Ascending aorta (tissue), 2 donors: ENCODE measurements around the gene DNAJC18. TPM values are rescaled to one million over a fixed set of nuclear protein-coding genes. Genes with fewer than 3 reads are reported as not detected.

ENCODE experiments used
- DNase-seq, 2 donors: peaks; one replicate each; pipeline ENCODE4 v3.0.0-alpha.2; 2019; ENCODE audit warnings: low spot score in 2 of 2
- H3K27ac ChIP-seq, 2 donors: fragments of 200-600 bp; sonication (generic); one replicate each; pipeline ENCODE4 v1.5.1; 2016 to 2017; ENCODE audit warnings: mild to moderate bottlenecking in 1 of 2
- H3K27me3 ChIP-seq: fragments of 200-600 bp; sonication (generic); one replicate; pipeline ENCODE4 v1.5.1; 2017
- H3K36me3 ChIP-seq, 2 donors: fragments of 200-600 bp; sonication (generic); one replicate each; pipeline ENCODE4 v1.5.1; 2016
- H3K4me1 ChIP-seq, 2 donors: fragments of 200-600 bp; sonication (generic); one replicate each; pipeline ENCODE4 v1.5.1; 2016 to 2017; ENCODE audit warnings: mild to moderate bottlenecking in 1 of 2
- H3K4me3 ChIP-seq, 2 donors: fragments of 200-600 bp; sonication (generic); one replicate each; pipeline ENCODE4 v1.5.1; 2016 to 2017; ENCODE audit warnings: mild to moderate bottlenecking in 1 of 2
- H3K9me3 ChIP-seq, 2 donors: fragments of 200-600 bp; sonication (generic); one replicate each; pipeline ENCODE4 v1.5.1; 2016
- intact Hi-C: fragments of 100-400 bp; cut with DNase I; formaldehyde crosslinking; loops from one replicate; pipeline ENCODE4 v1.15.1; 2023
- total RNA-seq: library from RNA; depleted of rRNA; stranded (reverse); fragments of >200 nt; gene quantifications from one replicate; pipeline ENCODE4 v1.1.0, GENCODE V29; 2016
- TF ChIP-seq, protein P1 (sequence below), 3 experiments: fragments of 200-600 bp in 2 of 3; fragments of 450-650 bp in 1 of 3; sonication (generic) in 2 of 3; IDR thresholded peaks; one replicate each; pipeline ENCODE4 v1.5.1; 2016 to 2019; ENCODE audit warnings: antibody characterized with exemption in 3 of 3, mild to moderate bottlenecking in 1 of 3, moderate library complexity in 1 of 3

The DNAJC18 gene
- total RNA-seq, 1 donor from 2014 or later: 8.4 TPM

DNA sequence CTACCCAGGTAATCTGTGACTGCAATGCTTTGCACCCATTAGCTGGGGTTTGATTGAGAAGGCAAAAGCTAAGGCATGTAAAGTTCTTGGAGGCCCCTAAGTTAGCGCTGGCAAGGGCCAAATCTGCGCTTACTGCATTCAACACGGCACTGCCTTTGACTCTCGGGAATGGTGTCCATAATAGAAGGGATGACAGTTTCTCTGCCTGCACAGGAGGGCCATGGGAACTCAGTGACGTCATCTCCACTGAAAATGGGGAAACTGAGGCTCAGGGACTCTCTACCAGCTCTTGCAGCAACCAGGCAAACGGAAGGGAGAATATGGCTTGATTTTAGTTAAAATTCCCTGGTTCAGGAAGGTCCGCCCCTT is 35.9 kb downstream of the DNAJC18 start:
- no peak for DNase-seq
- H3K27ac ChIP-seq: peak overlapping the region; percentile 88 to 90

DNA sequence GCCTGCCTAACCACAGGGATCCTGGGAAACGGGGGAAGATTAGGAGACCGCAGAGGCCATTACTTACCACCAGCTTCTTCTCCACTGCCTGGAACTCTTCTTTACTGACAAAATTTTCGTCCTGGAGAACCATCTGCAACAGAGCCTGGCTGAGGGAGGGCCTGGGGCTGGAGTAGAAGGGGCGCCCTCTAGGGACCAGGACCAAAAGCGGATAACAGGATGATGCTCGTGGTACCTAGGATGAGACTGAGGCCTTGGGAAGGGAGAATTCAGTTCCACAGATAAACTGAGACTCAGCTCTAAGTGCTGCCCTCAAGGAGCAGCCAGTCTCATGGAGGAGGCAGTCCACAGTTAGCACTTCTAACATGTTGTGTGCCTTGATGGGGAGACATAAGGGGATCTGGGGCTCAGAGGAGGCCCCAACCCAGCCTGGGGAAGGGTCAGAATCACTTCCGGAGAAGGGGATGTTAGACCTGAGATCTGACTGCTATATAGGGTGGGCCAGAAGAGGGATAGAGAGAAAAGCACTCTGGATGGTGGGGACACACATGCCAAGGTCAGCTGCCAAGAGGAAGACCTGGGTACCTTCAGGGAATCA is 36.7 kb downstream of the DNAJC18 start:
- Histone ChIP-seq H3K9me3 (no peaks in the 10 kb centered on the region), H3K36me3 (no peaks in the 10 kb centered on the region), H3K4me3 (peak overlapping the region in 1 of 2 donors; percentile 62), H3K27me3 (no peaks in the 10 kb centered on the region), H3K27ac (peak overlapping the region; percentile 88 to 90), H3K4me1 (peaks cover 0 to 10% of the 10 kb centered on the region in 2 donors)
- intact Hi-C loops: loop anchor here (5.0 kb wide), 3 partner anchors 60 to 860 kb away; partner anchors contain the start of genes ETF1, MATR3 and PAIP2
- TF ChIP-seq, protein P1, sequence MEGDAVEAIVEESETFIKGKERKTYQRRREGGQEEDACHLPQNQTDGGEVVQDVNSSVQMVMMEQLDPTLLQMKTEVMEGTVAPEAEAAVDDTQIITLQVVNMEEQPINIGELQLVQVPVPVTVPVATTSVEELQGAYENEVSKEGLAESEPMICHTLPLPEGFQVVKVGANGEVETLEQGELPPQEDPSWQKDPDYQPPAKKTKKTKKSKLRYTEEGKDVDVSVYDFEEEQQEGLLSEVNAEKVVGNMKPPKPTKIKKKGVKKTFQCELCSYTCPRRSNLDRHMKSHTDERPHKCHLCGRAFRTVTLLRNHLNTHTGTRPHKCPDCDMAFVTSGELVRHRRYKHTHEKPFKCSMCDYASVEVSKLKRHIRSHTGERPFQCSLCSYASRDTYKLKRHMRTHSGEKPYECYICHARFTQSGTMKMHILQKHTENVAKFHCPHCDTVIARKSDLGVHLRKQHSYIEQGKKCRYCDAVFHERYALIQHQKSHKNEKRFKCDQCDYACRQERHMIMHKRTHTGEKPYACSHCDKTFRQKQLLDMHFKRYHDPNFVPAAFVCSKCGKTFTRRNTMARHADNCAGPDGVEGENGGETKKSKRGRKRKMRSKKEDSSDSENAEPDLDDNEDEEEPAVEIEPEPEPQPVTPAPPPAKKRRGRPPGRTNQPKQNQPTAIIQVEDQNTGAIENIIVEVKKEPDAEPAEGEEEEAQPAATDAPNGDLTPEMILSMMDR (IDR thresholded peaks at IDR 0.05): no peak
- DNase-seq: no peak

More for the DNA sequence above, 35.9 kb downstream of the DNAJC18 start:
- Histone ChIP-seq H3K4me3 (peak overlapping the region; percentile 61 to 62), H3K36me3 (no peaks in the 10 kb centered on the region), H3K27me3 (no peaks in the 10 kb centered on the region), H3K9me3 (no peaks in the 10 kb centered on the region), H3K4me1 (peaks cover 0 to 10% of the 10 kb centered on the region in 2 donors)
- TF ChIP-seq, protein P1 (IDR thresholded peaks at IDR 0.05): no peak
- intact Hi-C loops: loop anchor here (5.0 kb wide), 3 partner anchors 61 to 861 kb away; partner anchors contain the start of genes ETF1, MATR3 and PAIP2

DNA sequence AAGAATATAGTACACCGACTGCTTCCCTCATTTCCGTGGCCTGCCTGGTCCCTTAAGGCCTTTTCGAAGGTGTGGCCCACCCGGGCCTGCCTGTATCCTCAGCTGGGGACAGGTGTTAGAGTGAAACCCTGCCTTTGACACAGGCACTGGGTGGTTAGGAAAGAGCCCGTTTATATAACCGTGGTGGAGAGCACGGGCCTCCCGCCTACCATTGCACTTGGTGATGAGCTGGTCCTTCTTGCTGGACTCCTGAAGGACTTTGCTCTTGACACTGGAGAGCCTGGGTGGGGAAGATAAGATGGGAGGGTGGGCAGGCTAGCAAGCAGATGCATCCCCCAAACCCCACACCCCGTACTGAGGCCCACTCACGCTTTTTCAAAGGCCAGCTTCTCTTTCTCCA is 37.8 kb downstream of the DNAJC18 start:
- H3K27me3 ChIP-seq: no peaks in the 10 kb centered on the region
- no peak overlapping the region for H3K27ac ChIP-seq
- H3K36me3 ChIP-seq: no peaks in the 10 kb centered on the region
- peaks cover 0 to 10% of the 10 kb centered on the region in 2 donors for H3K4me1 ChIP-seq
- TF ChIP-seq, protein P1 (IDR thresholded peaks at IDR 0.05): no peak
- no peak for DNase-seq
- no peak overlapping the region for H3K4me3 ChIP-seq
- intact Hi-C loops: loop anchor here (5.0 kb wide), 3 partner anchors 59 to 859 kb away; partner anchors contain the start of genes ETF1, MATR3 and PAIP2
- H3K9me3 ChIP-seq: no peaks in the 10 kb centered on the region

DNA sequence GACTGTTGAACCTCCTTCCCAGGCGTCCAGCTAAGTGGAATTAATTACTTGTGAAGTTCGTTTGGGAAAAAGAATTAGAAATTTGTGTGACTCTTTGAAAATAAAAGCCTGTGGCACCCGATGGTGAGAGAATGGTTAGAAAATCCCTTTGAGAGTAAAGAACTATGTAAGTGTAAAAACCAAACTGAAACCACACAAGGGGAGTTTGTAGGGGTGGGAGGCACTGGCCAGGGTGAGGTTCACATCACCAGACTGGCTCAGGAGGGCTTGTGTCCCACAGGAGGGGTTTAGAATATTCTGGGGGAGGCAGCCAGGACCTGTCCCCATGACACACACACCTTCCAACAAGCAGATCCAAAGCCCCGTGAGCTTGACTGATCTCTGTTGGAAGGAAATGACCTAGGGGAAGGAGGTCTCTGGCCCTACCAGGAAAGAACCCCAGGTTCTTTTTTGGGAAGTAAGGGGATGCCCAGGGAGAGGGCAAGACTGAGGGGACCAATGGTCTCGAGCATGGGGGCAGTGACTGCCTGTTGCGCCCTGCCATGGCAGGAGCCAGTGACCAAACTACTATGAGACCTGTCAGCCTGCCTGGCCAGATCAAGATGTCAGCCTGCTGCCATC is 39.7 kb downstream of the DNAJC18 start:
- peaks cover 0 to 15% of the 10 kb centered on the region in 2 donors for H3K4me1 ChIP-seq
- DNase-seq: no peak
- H3K27me3 ChIP-seq: no peaks in the 10 kb centered on the region
- no peaks in the 10 kb centered on the region for H3K9me3 ChIP-seq
- H3K36me3 ChIP-seq: no peaks in the 10 kb centered on the region
- no peak overlapping the region for H3K27ac ChIP-seq
- TF ChIP-seq, protein P1 (IDR thresholded peaks at IDR 0.05): no peak
- intact Hi-C loops: loop anchor here (5.0 kb wide), 3 partner anchors 57 to 857 kb away; partner anchors contain the start of genes ETF1, MATR3 and PAIP2
- H3K4me3 ChIP-seq: no peak overlapping the region

DNA sequence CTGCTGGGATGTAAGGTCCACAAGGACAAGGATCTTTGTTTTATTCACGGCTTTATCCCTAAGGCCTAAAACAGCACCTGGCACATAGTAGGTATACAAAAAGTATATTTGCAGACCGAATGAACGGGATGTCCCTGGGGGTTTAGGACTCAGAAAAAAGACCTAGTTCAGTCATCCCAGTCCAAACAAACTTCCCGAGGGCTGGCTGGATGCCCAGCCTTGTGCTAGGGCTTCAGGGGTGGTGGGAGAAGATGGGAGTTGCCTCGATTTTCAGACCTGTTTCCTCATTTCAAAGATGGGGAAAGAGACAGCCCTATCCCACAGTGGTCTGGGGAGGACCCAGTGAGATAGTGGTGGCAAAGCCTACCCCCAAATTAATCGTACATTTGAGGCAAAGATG is 41.4 kb downstream of the DNAJC18 start:
- Histone ChIP-seq H3K4me1 (peaks cover 0 to 20% of the 10 kb centered on the region in 2 donors), H3K9me3 (no peaks in the 10 kb centered on the region), H3K4me3 (no peak overlapping the region), H3K36me3 (no peaks in the 10 kb centered on the region), H3K27me3 (no peaks in the 10 kb centered on the region), H3K27ac (no peak overlapping the region)
- no peak for DNase-seq
- TF ChIP-seq, protein P1 (IDR thresholded peaks at IDR 0.05): no peak
- intact Hi-C loops: no loop called here
